Left ventricle myocardium superior (tissue), 1 donor: ENCODE results near the gene PLEKHA6. TPM values are rescaled to one million over a fixed set of nuclear protein-coding genes. Genes with fewer than 3 reads are reported as not detected.

Experiments
- ATAC-seq: fragments of 200-7000 bp; cut with Tn5 transposase; one replicate; pipeline ENCODE4 v1.9.1; 2020; ENCODE audit warnings: mild to moderate bottlenecking, moderate library complexity
- DNase-seq: peaks from one replicate; pipeline ENCODE4 v3.0.0-alpha.2; 2020
- intact Hi-C: fragments of 100-400 bp; cut with micrococcal nuclease; formaldehyde crosslinking; loops from one replicate; pipeline ENCODE4 v1.11.0; 2022
- total RNA-seq: library from RNA; stranded (reverse); fragmentation: NEBNext Ultra II Directional; extraction: Animal tissue kit (Norgen Biotek cat#: 25700); gene quantifications from one replicate; pipeline ENCODE4 v1.2.1, GENCODE V29; 2021
- donor health status: DM: no; HTN: yes; CAD: no; lungs with severe emphysema.

The PLEKHA6 gene
- total RNA-seq, 1 donor from 2014 or later, result 21.6 TPM

GRCh38 chr1:204186597-204186996, 173.1 kb downstream of the PLEKHA6 start:
- ATAC-seq, result no peak
- intact Hi-C loops, result no loop called here
- DNase-seq, result no peak

DNA sequence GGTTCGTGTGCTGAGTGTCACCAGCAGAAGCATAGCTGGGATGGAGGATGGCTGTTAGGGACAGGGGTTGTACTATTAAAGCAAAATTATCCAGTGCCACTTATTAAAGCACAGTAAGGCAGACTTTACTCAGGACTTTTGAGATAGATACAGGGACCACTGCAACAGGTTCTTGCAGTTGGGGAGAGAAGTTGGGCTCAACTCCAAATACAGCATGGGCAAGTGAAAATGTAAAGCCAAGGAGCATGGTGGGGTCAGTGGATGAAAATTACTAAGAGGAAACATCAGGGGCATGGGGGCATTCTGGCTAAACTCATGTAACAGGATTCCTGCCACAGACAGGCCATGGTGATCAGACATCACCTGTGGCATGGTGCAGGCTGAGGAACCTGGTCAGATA, 178.6 kb downstream of the PLEKHA6 start:
- DNase-seq, result no peak
- intact Hi-C loops, result no loop called here
- no peak for ATAC-seq

GRCh38 chr1:204180133-204180532, 179.6 kb downstream of the PLEKHA6 start:
- no peak for DNase-seq
- no peak for ATAC-seq
- intact Hi-C loops, result no loop called here

- no peak for DNase-seq
- ATAC-seq, result no peak
- intact Hi-C loops, result no loop called here
Observed at GRCh38 chr1:204178487-204179281, 181.0 kb downstream of the PLEKHA6 start.

- ATAC-seq, result no peak
- intact Hi-C loops, result no loop called here
- no peak for DNase-seq
Observed at GRCh38 chr1:204177133-204177532, 182.6 kb downstream of the PLEKHA6 start.

- ATAC-seq (no peak), DNase-seq (no peak)
- intact Hi-C loops, result no loop called here
Observed at GRCh38 chr1:204176049-204176448, 183.7 kb downstream of the PLEKHA6 start.

GRCh38 chr1:204174958-204175357, 184.8 kb downstream of the PLEKHA6 start:
- DNase-seq (no peak), ATAC-seq (no peak)
- intact Hi-C loops, result no loop called here

DNA sequence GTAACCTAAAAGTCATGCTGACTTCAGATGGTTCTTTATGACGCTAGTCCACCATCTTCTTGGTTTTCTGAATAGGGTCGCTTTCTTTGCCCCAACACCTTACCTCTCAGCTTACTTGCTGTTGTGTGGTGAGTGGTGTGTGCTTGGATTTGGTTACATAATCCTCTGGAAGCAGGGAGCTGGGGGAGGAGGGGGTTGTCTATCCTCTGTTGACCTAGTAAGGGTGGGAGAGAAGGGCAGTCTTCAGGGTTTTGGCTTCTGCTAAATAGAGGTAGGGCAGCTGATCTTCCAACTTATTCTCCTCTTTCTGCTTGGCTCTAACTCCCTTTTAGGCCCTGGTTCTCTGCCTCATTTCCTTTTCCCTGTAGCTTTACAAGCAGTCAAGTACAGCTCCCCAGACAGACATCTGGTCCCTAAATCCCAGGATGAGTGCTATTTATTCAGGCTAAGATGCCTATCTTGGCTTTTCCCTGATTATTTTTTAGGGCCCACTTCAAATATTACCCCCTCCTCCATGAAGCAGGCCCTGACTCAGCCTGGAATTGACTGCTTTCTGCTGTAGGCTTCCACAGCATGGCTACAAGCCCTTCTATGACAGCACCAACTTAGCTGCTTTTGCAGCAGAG, 187.2 kb downstream of the PLEKHA6 start:
- ATAC-seq, result no peak
- intact Hi-C loops, result no loop called here
- DNase-seq, result no peak

GRCh38 chr1:204171751-204172178, 188.0 kb downstream of the PLEKHA6 start:
- intact Hi-C loops, result no loop called here
- ATAC-seq (no peak), DNase-seq (no peak)

- DNase-seq, result no peak
- ATAC-seq, result no peak
- intact Hi-C loops, result no loop called here
Observed at GRCh38 chr1:204170494-204171155, 189.1 kb downstream of the PLEKHA6 start.

DNA sequence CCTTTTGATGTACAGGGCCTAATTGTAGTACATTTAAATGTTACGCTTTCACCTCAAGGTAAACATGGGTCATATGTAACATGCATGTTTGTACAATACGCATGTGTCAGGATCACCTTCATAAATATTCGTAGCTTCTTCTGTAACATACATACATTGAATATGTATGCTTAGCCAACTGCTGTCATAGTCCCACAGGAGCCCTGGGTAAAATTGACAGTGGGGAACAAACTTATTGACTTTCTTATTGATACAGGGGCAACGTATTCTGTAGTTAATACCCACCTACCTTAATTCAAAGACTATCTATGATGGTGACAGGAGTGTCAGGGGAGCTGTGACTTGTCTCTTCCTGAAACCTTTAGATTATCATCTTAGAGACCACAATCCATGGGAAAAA, 189.9 kb downstream of the PLEKHA6 start:
- DNase-seq (no peak), ATAC-seq (no peak)
- intact Hi-C loops, result no loop called here

Other genes with a start within 250 kb of the PLEKHA6 start
- gene ETNK2, start 207.9 kb downstream of the PLEKHA6 start, total RNA-seq, result 3.3 TPM
- gene REN, start 193.6 kb downstream of the PLEKHA6 start, total RNA-seq, result not detected
- not detected for gene KISS1, start 163.4 kb downstream of the PLEKHA6 start, total RNA-seq
- gene GOLT1A, start 145.9 kb downstream of the PLEKHA6 start, total RNA-seq, result not detected
- gene PPP1R15B, start 51.9 kb upstream of the PLEKHA6 start, total RNA-seq, result 20.8 TPM
- 23.6 TPM for gene PIK3C2B, start 134.9 kb upstream of the PLEKHA6 start, total RNA-seq
- gene MDM4, start 156.5 kb upstream of the PLEKHA6 start, total RNA-seq, result 30.1 TPM